OCI-LY1 (cell line): ENCODE results near the gene RNPS1.

Source experiments
- CTCF ChIP-seq: fragments of 200-600 bp; sonication (generic), shearing (Covaris generic); IDR thresholded peaks from 2 replicates; pipeline ENCODE4 v1.5.1; 2017; ENCODE audit warnings: mild to moderate bottlenecking, antibody characterized with exemption, low read length, moderate library complexity, mixed read lengths
- EZH2 ChIP-seq: fragments of 200-600 bp; sonication (generic), shearing (Covaris generic); IDR thresholded peaks from 2 replicates; pipeline ENCODE4 v1.8.0; 2017; ENCODE audit warnings: borderline replicate concordance, mixed run types, mild to moderate bottlenecking, antibody characterized with exemption, low read length, moderate library complexity, mixed read lengths

- no peak for TF ChIP-seq CTCF
- TF ChIP-seq EZH2, result no peak
Measured at GRCh38 chr16:2230376-2230775, 37.5 kb downstream of the RNPS1 start.
